Subcutaneous abdominal adipose tissue (tissue), 5 donors: ENCODE measurements around the gene GPR162.

Experiments
- H3K27ac ChIP-seq: one replicate; pipeline ENCODE4 v1.7.0; 2013; ENCODE audit warnings: low read depth, mild to moderate bottlenecking, inconsistent platforms, low read length, moderate library complexity
- H3K27me3 ChIP-seq, 5 donors: one replicate each; pipeline ENCODE4 v1.7.0; 2013; ENCODE audit warnings: low read length in 5 of 5, inconsistent platforms in 1 of 5; ENCODE audit not compliant: control insufficient read depth in 5 of 5, insufficient read depth in 4 of 5
- H3K36me3 ChIP-seq, 5 donors: one replicate each; pipeline ENCODE4 v1.7.0; 2013; ENCODE audit warnings: low read length in 5 of 5; ENCODE audit not compliant: control insufficient read depth in 5 of 5, insufficient read depth in 5 of 5
- H3K4me1 ChIP-seq, 5 donors: one replicate each; pipeline ENCODE4 v1.7.0; 2013; ENCODE audit warnings: low read length in 5 of 5, mild to moderate bottlenecking in 3 of 5, moderate library complexity in 1 of 5; ENCODE audit not compliant: control insufficient read depth in 5 of 5, insufficient read depth in 5 of 5
- H3K4me3 ChIP-seq, 5 donors: one replicate each; pipeline ENCODE4 v1.7.0; 2013; ENCODE audit warnings: low read length in 5 of 5, low read depth in 1 of 5
- H3K9ac ChIP-seq, 5 donors: one replicate each; pipeline ENCODE4 v1.7.0; 2013; ENCODE audit warnings: low read length in 5 of 5, mild to moderate bottlenecking in 4 of 5, moderate library complexity in 3 of 5
- H3K9me3 ChIP-seq, 5 donors: one replicate each; pipeline ENCODE4 v1.7.0; 2013; ENCODE audit warnings: low read length in 5 of 5; ENCODE audit not compliant: control insufficient read depth in 5 of 5
- donor health status: healthy.
- donor health status: healthy.
- donor health status: healthy.
- donor health status: healthy.
- donor health status: healthy.

GPR162 gene

DNA sequence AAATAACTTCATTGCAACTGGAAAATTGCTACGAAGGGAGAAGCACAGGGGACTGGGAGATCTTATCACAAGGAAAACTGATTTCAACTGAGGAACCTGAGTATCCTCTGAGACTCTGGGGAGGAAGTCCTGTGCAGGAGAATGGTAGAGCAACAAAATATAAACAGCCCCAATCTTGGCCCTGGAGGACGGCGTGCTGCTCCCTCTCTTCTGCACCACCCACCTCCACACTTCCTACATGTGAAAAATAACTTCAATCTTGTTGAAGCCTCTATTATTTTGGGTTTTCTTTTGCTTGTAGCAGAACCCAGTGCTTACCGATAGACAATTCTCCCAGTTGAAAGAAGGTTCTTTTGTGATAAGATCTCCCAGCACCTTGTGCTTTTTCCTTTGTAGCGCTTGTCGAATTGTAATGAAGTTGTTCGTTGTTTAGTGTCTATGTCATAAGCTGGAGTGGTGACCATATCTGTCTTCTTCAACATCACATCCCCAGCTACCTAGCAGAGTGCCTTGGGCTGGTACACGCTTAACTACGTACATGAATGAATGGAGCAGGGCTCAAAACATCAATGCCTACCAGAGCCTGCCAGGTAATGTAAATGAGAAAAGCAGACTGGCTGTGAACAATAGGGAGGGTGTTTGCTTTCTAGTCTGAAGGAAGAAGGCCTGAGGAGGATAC lies 35.1 kb upstream of the GPR162 start:
- H3K4me1 ChIP-seq, result peaks cover 0 to 31% (median 6%) of the 10 kb centered on the region in 5 donors
- H3K9me3 ChIP-seq, result no peaks in the 10 kb centered on the region
- no peaks in the 10 kb centered on the region for H3K27me3 ChIP-seq
- H3K27ac ChIP-seq, result no peak overlapping the region
- no peaks in the 10 kb centered on the region for H3K36me3 ChIP-seq
- H3K9ac ChIP-seq, result no peak overlapping the region
- H3K4me3 ChIP-seq, result no peak overlapping the region

DNA sequence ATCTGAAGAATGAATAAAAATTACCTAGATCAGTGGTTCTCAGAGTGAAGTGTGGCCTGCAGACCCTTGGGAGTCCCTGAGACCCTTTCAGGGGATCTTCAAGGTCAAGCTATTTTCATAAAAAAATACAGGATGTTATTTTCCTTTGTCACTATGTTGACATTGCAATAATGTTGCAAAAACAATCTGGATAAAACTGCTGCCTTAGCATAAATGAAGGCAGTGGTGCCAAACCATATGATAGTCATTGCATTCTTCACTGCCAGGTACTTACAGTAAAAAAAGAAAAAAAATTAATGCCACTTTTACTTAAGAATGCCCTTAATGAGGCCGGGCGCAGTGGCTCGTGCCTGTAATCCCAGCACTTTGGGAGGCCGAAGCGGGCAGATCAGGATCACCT lies 34.3 kb upstream of the GPR162 start:
- Histone ChIP-seq H3K36me3 (no peaks in the 10 kb centered on the region), H3K9ac (no peak overlapping the region), H3K27me3 (no peaks in the 10 kb centered on the region), H3K9me3 (no peaks in the 10 kb centered on the region), H3K27ac (no peak overlapping the region), H3K4me3 (no peak overlapping the region), H3K4me1 (peaks cover 0 to 38% (median 9%) of the 10 kb centered on the region in 5 donors)

DNA sequence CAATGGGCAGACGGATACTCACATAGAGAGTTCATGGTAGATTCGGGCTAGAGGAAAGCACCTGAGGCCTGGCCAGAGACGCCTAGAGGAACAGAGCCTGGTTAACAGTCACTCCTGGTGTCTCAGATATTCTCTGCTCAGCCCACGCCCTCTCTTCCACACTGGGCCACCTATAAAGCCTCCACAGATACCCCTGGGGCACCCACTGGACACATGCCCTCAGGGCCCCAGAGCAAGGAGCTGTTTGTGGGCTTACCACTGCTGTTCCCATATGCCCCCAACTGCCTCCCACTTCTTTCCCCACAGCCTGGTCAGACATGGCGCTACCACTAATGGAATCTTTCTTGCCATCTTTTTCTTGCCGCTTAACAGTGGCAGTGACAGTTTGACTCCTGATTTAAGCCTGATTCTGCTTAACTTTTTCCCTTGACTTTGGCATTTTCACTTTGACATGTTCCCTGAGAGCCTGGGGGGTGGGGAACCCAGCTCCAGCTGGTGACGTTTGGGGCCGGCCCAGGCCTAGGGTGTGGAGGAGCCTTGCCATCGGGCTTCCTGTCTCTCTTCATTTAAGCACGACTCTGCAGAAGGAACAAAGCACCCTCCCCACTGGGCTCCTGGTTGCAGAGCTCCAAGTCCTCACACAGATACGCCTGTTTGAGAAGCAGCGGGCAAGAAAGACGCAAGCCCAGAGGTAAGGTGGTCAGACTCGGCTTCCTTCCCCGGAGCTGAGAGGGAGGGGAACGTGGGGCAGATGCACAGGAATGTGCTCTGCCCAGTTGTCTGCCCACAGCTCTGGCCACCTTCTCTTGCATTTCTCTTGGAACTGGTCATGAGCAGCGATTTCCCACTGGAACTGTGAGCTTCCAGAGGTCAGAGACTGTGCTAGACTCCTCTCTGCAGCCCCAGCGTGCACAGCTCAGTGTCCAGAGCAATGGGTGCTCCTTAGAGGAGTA lies 32.4 kb upstream of the GPR162 start, which contains the start of gene CD4:
CD4 (plus strand) TSS at position 557 of the 953 bp plus-strand sequence. CDS start 10,611 bp downstream, outside the sequence.
- no peaks in the 10 kb centered on the region for H3K9me3 ChIP-seq
- H3K4me1 ChIP-seq, result peaks cover 0 to 48% (median 15%) of the 10 kb centered on the region in 5 donors
- peak within 1 kb of the TSS in 2 of 5 donors; percentile 6 to 23 for H3K9ac ChIP-seq
- H3K27me3 ChIP-seq, result peaks cover 0 to 7% (median 4%) of the 10 kb centered on the region in 5 donors
- no peak within 1 kb of the TSS for H3K27ac ChIP-seq
- no peaks in the 10 kb centered on the region for H3K36me3 ChIP-seq
- peak within 1 kb of the TSS; percentile 51 to 60 (median 55) for H3K4me3 ChIP-seq

DNA sequence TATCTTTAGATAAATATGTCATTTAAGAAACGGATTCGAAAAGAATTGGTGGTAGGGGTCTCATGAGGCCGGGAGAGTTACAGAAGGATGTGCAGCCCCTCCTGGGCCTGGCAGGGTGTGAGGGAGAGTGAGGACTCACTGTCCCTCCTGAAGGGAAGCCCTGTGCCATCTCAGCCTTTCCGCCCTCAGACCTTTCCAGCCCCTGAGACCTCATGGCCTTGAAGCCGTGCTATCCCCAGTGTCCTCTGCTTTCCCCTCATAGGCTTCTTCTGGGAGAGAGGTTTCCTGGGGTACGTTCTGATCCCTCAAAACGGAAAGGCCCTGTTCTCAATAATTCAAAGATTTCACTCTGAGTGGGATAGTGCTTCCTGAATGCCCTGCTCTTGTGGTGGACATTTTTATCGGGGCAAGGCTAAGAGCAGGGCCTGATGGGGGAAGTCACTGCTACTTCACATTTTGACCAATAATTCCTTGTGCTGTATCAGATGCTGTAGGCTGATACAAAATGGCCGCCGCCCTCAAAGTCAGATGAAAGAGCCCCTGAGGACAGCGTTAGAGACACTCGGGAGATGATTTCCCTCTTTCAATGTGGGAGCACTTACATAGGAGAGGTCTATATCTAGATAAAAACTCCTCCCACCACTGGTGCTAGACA lies 31.0 kb upstream of the GPR162 start:
- Histone ChIP-seq H3K9ac (peak overlapping the region in 1 of 5 donors; percentile 6), H3K27me3 (peaks cover 0 to 10% (median 4%) of the 10 kb centered on the region in 5 donors), H3K9me3 (no peaks in the 10 kb centered on the region), H3K27ac (no peak overlapping the region), H3K4me3 (peak overlapping the region; percentile 1 to 60 (median 55)), H3K36me3 (peaks cover 0 to 4% (median 0%) of the 10 kb centered on the region in 5 donors), H3K4me1 (peaks cover 0 to 40% (median 15%) of the 10 kb centered on the region in 5 donors)

DNA sequence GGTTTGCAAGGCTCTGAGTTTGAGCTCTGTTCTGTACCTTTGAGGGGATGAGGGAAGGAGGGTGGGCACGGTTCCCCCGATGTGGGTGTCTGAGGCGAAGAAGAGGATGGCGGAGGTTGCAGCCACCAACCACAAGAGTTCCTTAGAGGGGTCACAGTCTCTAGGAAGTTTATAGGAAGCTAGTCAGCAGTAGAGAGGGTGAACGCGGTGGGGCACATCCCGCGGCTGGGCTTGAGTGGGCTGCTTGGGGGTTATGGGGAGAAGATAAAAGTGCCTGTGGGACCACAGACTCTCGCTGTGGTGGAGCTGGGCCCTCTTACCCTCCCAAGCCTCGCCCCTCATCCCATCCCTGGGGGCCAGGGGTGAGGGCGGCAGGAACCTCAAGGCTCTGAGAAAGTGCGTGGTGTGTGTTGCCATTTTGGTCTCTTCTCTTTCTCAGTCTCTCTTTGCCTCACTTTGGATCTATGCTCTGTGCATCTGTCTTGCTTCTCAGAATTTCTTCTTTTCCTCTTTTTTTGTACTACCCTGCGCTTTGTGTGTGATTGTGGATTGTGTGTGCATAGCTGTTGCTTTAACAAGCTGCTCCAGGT lies 29.6 kb upstream of the GPR162 start:
- H3K4me3 ChIP-seq, result peak overlapping the region; percentile 6 to 39 (median 26)
- H3K9ac ChIP-seq, result peak overlapping the region in 2 of 5 donors; percentile 34 to 54
- no peaks in the 10 kb centered on the region for H3K9me3 ChIP-seq
- peaks cover 0 to 13% (median 8%) of the 10 kb centered on the region in 5 donors for H3K27me3 ChIP-seq
- no peak overlapping the region for H3K27ac ChIP-seq
- H3K4me1 ChIP-seq, result peaks cover 0 to 32% (median 15%) of the 10 kb centered on the region in 5 donors
- peaks cover 0 to 8% (median 0%) of the 10 kb centered on the region in 5 donors for H3K36me3 ChIP-seq

DNA sequence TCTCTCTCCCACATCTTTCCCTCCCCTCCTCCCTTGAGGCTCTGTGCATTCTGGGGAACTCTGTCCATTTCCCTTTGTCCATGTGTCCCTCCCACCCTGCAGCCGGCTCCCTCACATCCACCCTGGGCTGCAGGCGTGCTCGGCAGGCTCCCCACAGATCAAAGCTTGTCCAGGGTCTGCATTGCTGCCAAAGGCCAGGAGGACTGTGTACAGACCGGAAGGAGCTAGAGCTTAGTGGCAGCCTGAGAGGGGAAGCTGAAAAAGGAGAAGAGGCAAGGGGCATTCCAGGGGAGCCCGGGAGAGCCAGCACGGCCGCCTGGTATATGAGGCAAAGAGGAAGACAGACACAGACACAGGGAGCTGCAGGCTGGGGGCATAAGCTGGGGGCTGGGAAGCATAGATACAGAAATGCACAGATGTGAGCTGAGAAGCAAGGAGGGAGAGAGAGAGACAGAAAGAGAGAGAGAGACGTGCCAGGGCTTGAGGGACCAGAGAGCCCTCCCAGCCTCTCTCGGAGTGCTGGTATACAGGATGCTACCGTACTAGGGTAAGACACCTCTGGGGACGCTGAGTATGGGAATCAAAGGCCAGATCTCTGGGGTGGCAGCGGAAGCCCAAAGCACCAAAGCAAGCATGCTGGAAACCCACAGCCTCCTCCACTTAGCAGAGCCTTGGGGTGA lies 29.0 kb upstream of the GPR162 start:
- peaks cover 0 to 8% (median 0%) of the 10 kb centered on the region in 5 donors for H3K36me3 ChIP-seq
- peak overlapping the region; percentile 3 to 39 (median 7) for H3K4me3 ChIP-seq
- H3K9me3 ChIP-seq, result no peaks in the 10 kb centered on the region
- H3K27ac ChIP-seq, result no peak overlapping the region
- peaks cover 0 to 14% (median 8%) of the 10 kb centered on the region in 5 donors for H3K27me3 ChIP-seq
- peaks cover 0 to 27% (median 15%) of the 10 kb centered on the region in 5 donors for H3K4me1 ChIP-seq
- H3K9ac ChIP-seq, result peak overlapping the region in 1 of 5 donors; percentile 54

DNA sequence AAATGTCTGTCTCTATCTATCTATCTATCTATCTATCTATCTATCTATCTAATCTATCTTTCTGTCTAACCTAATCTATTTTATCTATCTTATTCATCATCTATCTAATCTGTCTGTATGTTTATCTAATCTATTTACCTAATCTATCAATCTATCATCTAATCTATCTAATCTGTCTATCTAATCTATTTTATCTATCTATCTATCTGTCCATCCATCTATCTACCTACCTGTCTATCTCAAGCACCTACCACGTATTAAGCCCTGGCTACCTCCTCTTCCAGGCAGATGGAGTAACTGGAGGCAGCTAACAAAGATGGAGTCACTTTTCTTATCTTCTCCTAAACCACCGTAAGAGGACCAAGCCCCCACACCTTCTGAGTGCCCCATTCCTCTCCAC lies 26.5 kb upstream of the GPR162 start:
- Histone ChIP-seq H3K9me3 (no peaks in the 10 kb centered on the region), H3K27me3 (peaks cover 0 to 14% (median 8%) of the 10 kb centered on the region in 5 donors), H3K4me3 (no peak overlapping the region), H3K4me1 (peaks cover 0 to 19% (median 10%) of the 10 kb centered on the region in 5 donors), H3K36me3 (peaks cover 0 to 8% (median 0%) of the 10 kb centered on the region in 5 donors), H3K27ac (no peak overlapping the region), H3K9ac (no peak overlapping the region)

DNA sequence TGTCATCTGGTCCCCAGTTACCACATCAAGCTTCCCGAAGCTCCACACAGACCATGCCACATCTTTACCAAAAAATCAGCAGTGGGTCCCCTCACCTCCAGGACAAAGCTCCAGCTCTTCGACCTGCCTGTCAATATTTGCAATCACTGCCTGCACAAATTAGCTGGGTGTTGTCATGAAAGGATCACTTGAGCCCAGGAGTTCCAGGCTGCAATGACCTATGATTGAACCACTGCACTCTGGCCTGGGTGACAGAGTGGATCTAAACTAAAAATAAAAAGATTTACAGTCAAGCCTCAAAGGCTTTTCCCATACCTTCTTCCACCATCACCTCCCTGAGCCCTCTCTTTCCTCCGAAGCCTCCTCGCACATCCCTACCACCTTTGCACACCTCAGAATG lies 25.0 kb upstream of the GPR162 start:
- Histone ChIP-seq H3K36me3 (peaks cover 0 to 8% (median 0%) of the 10 kb centered on the region in 5 donors), H3K4me1 (peaks cover 0 to 16% (median 9%) of the 10 kb centered on the region in 5 donors), H3K9me3 (no peaks in the 10 kb centered on the region), H3K9ac (no peak overlapping the region), H3K4me3 (no peak overlapping the region), H3K27me3 (peaks cover 0 to 14% (median 8%) of the 10 kb centered on the region in 5 donors), H3K27ac (no peak overlapping the region)

DNA sequence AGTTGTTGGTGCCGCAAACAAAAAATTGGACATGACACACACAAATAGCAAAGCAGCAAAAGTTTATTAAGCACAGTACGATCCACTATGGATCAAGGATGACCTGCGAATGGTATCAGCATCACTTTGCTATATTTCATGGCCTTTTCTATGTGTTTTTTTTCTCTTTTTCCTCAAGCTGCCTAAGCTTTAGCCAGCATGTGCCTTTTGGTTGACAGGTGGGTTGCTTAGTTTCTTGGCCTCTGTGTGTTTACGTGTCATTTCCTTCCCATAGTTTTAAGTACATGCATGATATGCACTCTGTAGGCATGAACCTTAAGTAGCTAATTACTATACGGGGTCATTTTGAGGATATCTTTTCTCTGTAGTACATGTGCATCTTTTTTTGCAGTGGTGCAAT lies 22.5 kb upstream of the GPR162 start:
- no peak overlapping the region for H3K9ac ChIP-seq
- H3K27me3 ChIP-seq, result peaks cover 0 to 9% (median 3%) of the 10 kb centered on the region in 5 donors
- no peaks in the 10 kb centered on the region for H3K9me3 ChIP-seq
- H3K27ac ChIP-seq, result no peak overlapping the region
- H3K4me1 ChIP-seq, result no peaks in the 10 kb centered on the region
- H3K4me3 ChIP-seq, result no peak overlapping the region
- H3K36me3 ChIP-seq, result peaks cover 0 to 11% (median 0%) of the 10 kb centered on the region in 5 donors
